SK-N-SH treated with all-trans-retinoic acid at 6 μM for 48 hours (cell line): ENCODE measurements around the gene NPC1L1.
"Not testable (repeated sequence)": the region's sequence is repeated elsewhere in the genome, so short reads cannot be mapped to it uniquely, and the experiment has no call there.

Experiments
- ATAC-seq: fragments of 200-7000 bp; cut with Tn5 transposase; 3 replicates; pipeline ENCODE4 v1.9.1; 2020; ENCODE audit warnings: mild to moderate bottlenecking, moderate library complexity
- ARNTL ChIP-seq: fragments of 450-650 bp; formaldehyde crosslinking; IDR thresholded peaks from 2 replicates; pipeline ENCODE4 v1.5.0; 2020; ENCODE audit warnings: low read depth, mild to moderate bottlenecking, moderate library complexity, borderline replicate concordance
- CREB5 ChIP-seq: fragments of 250-450 bp; sonication (Bioruptor Pico); IDR thresholded peaks from 2 replicates; pipeline ENCODE4 v1.5.1; 2020; ENCODE audit warnings: low read depth, mild to moderate bottlenecking, moderate library complexity
- CSDC2 ChIP-seq: fragments of 250-450 bp; sonication (Bioruptor Pico); IDR thresholded peaks from 2 replicates; pipeline ENCODE4 v1.5.0; 2020; ENCODE audit warnings: mild to moderate bottlenecking, moderate library complexity
- ESRRG ChIP-seq: fragments of 250-450 bp; sonication (Bioruptor Pico); IDR thresholded peaks from 2 replicates; pipeline ENCODE4 v1.6.1; 2021; ENCODE audit warnings: mild to moderate bottlenecking
- GLIS3 ChIP-seq: fragments of 250-450 bp; sonication (Bioruptor Pico); IDR thresholded peaks from 2 replicates; pipeline ENCODE4 v1.5.0; 2020; ENCODE audit warnings: mild to moderate bottlenecking, moderate library complexity
- ISL1 ChIP-seq: fragments of 250-450 bp; sonication (Bioruptor Pico); IDR thresholded peaks from 2 replicates; pipeline ENCODE4 v2.1.2; 2022; ENCODE audit warnings: mild to moderate bottlenecking, moderate library complexity
- OSR1 ChIP-seq: fragments of 250-450 bp; sonication (Bioruptor Pico); IDR thresholded peaks from 2 replicates; pipeline ENCODE4 v1.8.0; 2022; ENCODE audit warnings: moderate library complexity, mild to moderate bottlenecking, inconsistent platforms
- PPARA ChIP-seq: fragments of 250-450 bp; sonication (Bioruptor Pico); IDR thresholded peaks from 2 replicates; pipeline ENCODE4 v1.5.0; 2020; ENCODE audit warnings: mild to moderate bottlenecking, borderline replicate concordance
- RARB ChIP-seq: fragments of 250-450 bp; sonication (Bioruptor Pico); IDR thresholded peaks from 2 replicates; pipeline ENCODE4 v1.8.0; 2021; ENCODE audit warnings: mild to moderate bottlenecking, moderate library complexity
- SNAI2 ChIP-seq: fragments of 250-450 bp; sonication (Bioruptor Pico); IDR thresholded peaks from 2 replicates; pipeline ENCODE4 v1.5.0; 2020; ENCODE audit warnings: mild to moderate bottlenecking, moderate library complexity
- TCF4 ChIP-seq: fragments of 250-450 bp; sonication (Bioruptor Pico); IDR thresholded peaks from 2 replicates; pipeline ENCODE4 v1.8.0; 2021; ENCODE audit warnings: mild to moderate bottlenecking, moderate library complexity, borderline replicate concordance
- TOX ChIP-seq: fragments of 250-450 bp; sonication (Bioruptor Pico); IDR thresholded peaks from 2 replicates; pipeline ENCODE4 v1.8.0; 2021; ENCODE audit warnings: mild to moderate bottlenecking, moderate library complexity, borderline replicate concordance
- ZC3H10 ChIP-seq: fragments of 250-450 bp; sonication (Bioruptor Pico); IDR thresholded peaks from 2 replicates; pipeline ENCODE4 v1.5.1; 2021; ENCODE audit warnings: mild to moderate bottlenecking, moderate library complexity
- ZFP3 ChIP-seq: fragments of 250-450 bp; sonication (Bioruptor Pico); IDR thresholded peaks from 2 replicates; pipeline ENCODE4 v1.5.0; 2020; ENCODE audit warnings: mild to moderate bottlenecking, moderate library complexity
- ZFP30 ChIP-seq: fragments of 450-650 bp; formaldehyde crosslinking; IDR thresholded peaks from 2 replicates; pipeline ENCODE4 v1.5.0; 2022; ENCODE audit warnings: mild to moderate bottlenecking, moderate library complexity
- ZNF565 ChIP-seq: fragments of 450-650 bp; formaldehyde crosslinking; conservative IDR thresholded peaks from 2 replicates; pipeline ENCODE4 v1.5.0; 2020; ENCODE audit warnings: low read depth, mild to moderate bottlenecking, moderate library complexity
- ZNF70 ChIP-seq: fragments of 450-650 bp; formaldehyde crosslinking; IDR thresholded peaks from 2 replicates; pipeline ENCODE4 v1.5.0; 2020; ENCODE audit warnings: mild to moderate bottlenecking, moderate library complexity
- ZNF8 ChIP-seq: fragments of 450-650 bp; formaldehyde crosslinking; IDR thresholded peaks from 2 replicates; pipeline ENCODE4 v1.5.0; 2020; ENCODE audit warnings: mild to moderate bottlenecking, moderate library complexity
- TF ChIP-seq, protein P1 (sequence below): fragments of 250-450 bp; sonication (Bioruptor Pico); IDR thresholded peaks from 2 replicates; pipeline ENCODE4 v1.5.0; 2020; ENCODE audit warnings: mild to moderate bottlenecking, moderate library complexity
- TF ChIP-seq, protein P2 (sequence below): fragments of 250-450 bp; sonication (Bioruptor Pico); IDR thresholded peaks from 2 replicates; pipeline ENCODE4 v1.8.0; 2021; ENCODE audit warnings: low read depth, mild to moderate bottlenecking, moderate library complexity, borderline replicate concordance
- TF ChIP-seq, protein P3 (sequence below): fragments of 250-450 bp; sonication (Bioruptor Pico); IDR thresholded peaks from 2 replicates; pipeline ENCODE4 v1.5.1; 2021; ENCODE audit warnings: mild to moderate bottlenecking, moderate library complexity
- TF ChIP-seq, protein P4 (sequence below): fragments of 250-450 bp; sonication (Bioruptor Pico); IDR thresholded peaks from 2 replicates; pipeline ENCODE4 v1.8.0; 2020; ENCODE audit warnings: mild to moderate bottlenecking, moderate library complexity, borderline replicate concordance

The NPC1L1 gene

GRCh38 chr7:44555350-44555749, 14.2 kb upstream of the NPC1L1 start:
- TF ChIP-seq ZFP3: no peak
- TF ChIP-seq ZNF70 (CRISPR knock-in tag): no peak
- TF ChIP-seq ZNF565 (CRISPR knock-in tag): no peak
- TF ChIP-seq OSR1: no peak
- TF ChIP-seq, protein P1, sequence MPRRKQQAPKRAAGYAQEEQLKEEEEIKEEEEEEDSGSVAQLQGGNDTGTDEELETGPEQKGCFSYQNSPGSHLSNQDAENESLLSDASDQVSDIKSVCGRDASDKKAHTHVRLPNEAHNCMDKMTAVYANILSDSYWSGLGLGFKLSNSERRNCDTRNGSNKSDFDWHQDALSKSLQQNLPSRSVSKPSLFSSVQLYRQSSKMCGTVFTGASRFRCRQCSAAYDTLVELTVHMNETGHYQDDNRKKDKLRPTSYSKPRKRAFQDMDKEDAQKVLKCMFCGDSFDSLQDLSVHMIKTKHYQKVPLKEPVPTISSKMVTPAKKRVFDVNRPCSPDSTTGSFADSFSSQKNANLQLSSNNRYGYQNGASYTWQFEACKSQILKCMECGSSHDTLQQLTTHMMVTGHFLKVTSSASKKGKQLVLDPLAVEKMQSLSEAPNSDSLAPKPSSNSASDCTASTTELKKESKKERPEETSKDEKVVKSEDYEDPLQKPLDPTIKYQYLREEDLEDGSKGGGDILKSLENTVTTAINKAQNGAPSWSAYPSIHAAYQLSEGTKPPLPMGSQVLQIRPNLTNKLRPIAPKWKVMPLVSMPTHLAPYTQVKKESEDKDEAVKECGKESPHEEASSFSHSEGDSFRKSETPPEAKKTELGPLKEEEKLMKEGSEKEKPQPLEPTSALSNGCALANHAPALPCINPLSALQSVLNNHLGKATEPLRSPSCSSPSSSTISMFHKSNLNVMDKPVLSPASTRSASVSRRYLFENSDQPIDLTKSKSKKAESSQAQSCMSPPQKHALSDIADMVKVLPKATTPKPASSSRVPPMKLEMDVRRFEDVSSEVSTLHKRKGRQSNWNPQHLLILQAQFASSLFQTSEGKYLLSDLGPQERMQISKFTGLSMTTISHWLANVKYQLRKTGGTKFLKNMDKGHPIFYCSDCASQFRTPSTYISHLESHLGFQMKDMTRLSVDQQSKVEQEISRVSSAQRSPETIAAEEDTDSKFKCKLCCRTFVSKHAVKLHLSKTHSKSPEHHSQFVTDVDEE (CRISPR knock-in tag): no peak
- TF ChIP-seq ISL1 (CRISPR knock-in tag): no peak
- TF ChIP-seq ZFP30 (CRISPR knock-in tag): no peak
- no peak for TF ChIP-seq ZC3H10 (CRISPR knock-in tag)
- TF ChIP-seq, protein P2, sequence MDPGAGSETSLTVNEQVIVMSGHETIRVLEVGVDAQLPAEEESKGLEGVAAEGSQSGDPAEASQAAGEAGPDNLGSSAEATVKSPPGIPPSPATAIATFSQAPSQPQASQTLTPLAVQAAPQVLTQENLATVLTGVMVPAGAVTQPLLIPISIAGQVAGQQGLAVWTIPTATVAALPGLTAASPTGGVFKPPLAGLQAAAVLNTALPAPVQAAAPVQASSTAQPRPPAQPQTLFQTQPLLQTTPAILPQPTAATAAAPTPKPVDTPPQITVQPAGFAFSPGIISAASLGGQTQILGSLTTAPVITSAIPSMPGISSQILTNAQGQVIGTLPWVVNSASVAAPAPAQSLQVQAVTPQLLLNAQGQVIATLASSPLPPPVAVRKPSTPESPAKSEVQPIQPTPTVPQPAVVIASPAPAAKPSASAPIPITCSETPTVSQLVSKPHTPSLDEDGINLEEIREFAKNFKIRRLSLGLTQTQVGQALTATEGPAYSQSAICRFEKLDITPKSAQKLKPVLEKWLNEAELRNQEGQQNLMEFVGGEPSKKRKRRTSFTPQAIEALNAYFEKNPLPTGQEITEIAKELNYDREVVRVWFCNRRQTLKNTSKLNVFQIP (CRISPR knock-in tag): no peak
- TF ChIP-seq PPARA (CRISPR knock-in tag): no peak
- TF ChIP-seq GLIS3 (CRISPR knock-in tag): no peak
- no peak for TF ChIP-seq TOX
- no peak for TF ChIP-seq ESRRG (CRISPR knock-in tag)
- TF ChIP-seq RARB (CRISPR knock-in tag): no peak
- TF ChIP-seq, protein P3, sequence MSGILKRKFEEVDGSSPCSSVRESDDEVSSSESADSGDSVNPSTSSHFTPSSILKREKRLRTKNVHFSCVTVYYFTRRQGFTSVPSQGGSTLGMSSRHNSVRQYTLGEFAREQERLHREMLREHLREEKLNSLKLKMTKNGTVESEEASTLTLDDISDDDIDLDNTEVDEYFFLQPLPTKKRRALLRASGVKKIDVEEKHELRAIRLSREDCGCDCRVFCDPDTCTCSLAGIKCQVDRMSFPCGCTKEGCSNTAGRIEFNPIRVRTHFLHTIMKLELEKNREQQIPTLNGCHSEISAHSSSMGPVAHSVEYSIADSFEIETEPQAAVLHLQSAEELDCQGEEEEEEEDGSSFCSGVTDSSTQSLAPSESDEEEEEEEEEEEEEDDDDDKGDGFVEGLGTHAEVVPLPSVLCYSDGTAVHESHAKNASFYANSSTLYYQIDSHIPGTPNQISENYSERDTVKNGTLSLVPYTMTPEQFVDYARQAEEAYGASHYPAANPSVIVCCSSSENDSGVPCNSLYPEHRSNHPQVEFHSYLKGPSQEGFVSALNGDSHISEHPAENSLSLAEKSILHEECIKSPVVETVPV: no peak
- ATAC-seq: no peak

- ATAC-seq: not testable (repeated sequence)
Measured at GRCh38 chr7:44552473-44553005, 11.4 kb upstream of the NPC1L1 start.

DNA sequence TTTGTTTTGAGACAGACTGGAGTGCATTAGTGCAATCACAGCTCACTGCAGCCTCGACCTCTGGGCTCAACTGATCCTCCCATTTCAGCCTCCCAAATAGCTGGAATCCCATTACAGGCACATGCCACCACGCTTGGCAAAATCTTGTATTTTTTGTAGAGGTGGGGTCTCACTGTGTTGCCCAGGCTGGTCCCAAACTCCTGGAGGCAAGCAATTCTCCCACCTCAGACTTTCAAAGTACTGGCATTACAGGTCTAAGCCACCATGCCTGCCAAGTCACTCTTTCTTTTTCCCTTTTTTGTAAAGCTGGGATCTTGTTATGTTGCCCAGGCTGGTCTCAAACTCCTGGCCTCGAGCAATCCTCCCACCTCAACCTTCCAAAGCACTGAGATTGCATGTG, 8.3 kb upstream of the NPC1L1 start:
- no peak for ATAC-seq
- TF ChIP-seq, protein P2 (CRISPR knock-in tag): no peak
- no peak for TF ChIP-seq TOX
- TF ChIP-seq OSR1: no peak
- TF ChIP-seq ZNF8: no peak
- TF ChIP-seq ESRRG (CRISPR knock-in tag): no peak
- no peak for TF ChIP-seq ZFP30 (CRISPR knock-in tag)
- TF ChIP-seq GLIS3 (CRISPR knock-in tag): no peak
- TF ChIP-seq SNAI2: no peak
- TF ChIP-seq, protein P3: no peak
- TF ChIP-seq PPARA (CRISPR knock-in tag): no peak
- no peak for TF ChIP-seq ZNF70 (CRISPR knock-in tag)
- no peak for TF ChIP-seq ARNTL (CRISPR knock-in tag)
- TF ChIP-seq, protein P4, sequence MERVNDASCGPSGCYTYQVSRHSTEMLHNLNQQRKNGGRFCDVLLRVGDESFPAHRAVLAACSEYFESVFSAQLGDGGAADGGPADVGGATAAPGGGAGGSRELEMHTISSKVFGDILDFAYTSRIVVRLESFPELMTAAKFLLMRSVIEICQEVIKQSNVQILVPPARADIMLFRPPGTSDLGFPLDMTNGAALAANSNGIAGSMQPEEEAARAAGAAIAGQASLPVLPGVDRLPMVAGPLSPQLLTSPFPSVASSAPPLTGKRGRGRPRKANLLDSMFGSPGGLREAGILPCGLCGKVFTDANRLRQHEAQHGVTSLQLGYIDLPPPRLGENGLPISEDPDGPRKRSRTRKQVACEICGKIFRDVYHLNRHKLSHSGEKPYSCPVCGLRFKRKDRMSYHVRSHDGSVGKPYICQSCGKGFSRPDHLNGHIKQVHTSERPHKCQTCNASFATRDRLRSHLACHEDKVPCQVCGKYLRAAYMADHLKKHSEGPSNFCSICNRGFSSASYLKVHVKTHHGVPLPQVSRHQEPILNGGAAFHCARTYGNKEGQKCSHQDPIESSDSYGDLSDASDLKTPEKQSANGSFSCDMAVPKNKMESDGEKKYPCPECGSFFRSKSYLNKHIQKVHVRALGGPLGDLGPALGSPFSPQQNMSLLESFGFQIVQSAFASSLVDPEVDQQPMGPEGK (CRISPR knock-in tag): no peak
- TF ChIP-seq CREB5 (CRISPR knock-in tag): no peak
- TF ChIP-seq ZNF565 (CRISPR knock-in tag): no peak
- TF ChIP-seq ZFP3: no peak
- no peak for TF ChIP-seq TCF4 (CRISPR knock-in tag)
- no peak for TF ChIP-seq ZC3H10 (CRISPR knock-in tag)
- TF ChIP-seq CSDC2: no peak
- TF ChIP-seq RARB (CRISPR knock-in tag): no peak
